HG03135 (cell line): Measurements from ENCODE around the gene HTR3D.
"Not testable (repeated sequence)": the region's sequence is repeated elsewhere in the genome, so short reads cannot be mapped to it uniquely, and the experiment has no call there.

ENCODE experiments used
- ATAC-seq: cut with Tn5 transposase; IDR thresholded peaks from one replicate; pipeline ENCODE4 v1.9.1; 2021; ENCODE audit warnings: mild to moderate bottlenecking, moderate library complexity; ENCODE audit not compliant: unreplicated experiment

The HTR3D gene

DNA sequence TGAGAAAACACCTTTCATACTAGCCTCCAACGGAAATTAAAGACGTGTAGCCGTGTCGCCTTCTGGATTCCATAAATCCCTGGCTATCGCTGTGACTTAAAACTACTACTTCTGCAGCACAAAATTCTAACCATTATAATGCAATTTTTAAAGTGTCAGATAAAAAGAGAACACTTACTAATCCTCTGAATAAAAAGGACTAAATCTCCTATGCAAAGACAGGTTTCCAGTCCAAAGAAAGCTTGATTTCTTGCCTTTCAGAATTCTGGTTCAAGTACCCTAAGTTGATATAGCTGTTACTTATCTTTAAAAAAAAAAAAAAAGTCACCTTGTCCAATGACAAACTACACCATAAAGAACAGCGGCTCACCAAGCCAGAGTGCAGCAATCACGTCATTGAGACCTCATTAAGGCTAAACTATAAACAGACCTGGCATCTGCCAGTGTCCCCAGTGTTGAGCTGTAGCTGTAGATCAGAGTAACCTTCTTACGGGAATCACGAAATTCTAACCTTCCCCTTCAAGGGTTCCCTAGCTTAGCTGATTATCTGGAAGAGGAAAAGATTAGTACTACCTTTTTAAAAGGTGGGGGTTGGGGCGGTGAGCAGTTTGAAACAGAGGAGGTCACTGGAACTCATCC lies 16.0 kb upstream of the HTR3D start:
- ATAC-seq = no peak

DNA sequence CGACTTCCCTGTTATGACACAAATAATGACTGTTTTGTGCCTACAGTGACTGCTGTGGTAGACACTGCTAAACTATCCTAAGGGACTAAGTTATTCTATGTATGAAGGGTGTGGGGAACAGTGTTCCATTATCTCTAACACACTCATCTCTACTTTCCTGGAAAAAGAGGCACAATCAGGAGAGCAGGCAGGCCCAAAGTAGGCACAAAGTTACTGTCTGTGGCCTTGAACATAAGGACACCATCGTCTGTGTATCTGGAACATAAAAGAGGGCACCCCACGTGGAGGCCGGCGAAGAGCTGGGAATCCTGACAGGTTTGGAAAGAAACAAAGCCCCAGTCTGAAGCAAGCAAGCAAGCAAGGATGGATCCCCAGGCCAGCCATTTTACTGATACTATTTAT lies 15.4 kb upstream of the HTR3D start:
- no peak for ATAC-seq

DNA sequence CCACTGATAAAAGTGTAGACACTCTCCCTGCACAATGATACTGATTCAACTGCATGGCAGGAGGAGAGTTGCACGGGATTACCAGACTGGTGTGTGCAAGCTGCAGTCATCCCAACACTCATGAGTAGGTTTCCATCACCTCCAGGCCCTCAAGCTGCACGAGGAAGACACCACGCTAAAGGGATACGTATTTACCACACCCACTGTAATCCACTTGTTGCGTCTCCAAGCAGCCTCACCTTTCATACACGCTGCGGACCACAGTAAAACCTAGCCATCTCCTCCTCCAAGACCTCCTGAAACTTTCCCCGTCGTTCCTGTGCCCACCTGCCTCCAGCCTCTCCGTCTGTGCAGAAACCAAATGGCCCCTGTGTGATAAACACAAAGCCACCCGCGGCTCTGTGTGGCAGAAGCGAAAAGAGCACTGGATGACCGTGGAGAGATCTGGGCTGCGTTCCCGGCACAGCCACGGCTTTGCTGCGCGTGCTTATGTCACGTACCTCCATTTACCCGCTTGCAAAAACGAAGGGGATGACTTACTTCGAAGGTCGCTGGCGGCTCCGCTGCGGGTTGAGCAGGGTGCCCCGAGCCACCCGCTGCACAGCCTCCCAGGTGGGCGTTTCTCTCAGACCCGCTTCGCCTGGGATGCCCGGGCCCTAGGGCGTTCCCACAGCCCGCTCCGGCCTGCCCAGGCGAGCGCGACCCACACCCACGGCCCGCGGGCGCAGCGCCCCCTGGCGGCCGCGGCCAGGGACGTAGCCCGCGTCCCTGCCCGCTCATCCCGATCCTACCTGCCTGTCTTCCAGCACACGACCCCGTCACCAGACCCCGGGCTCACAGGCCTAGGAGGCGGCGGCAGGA lies 14.5 kb upstream of the HTR3D start:
- peak; percentile 56 for ATAC-seq

DNA sequence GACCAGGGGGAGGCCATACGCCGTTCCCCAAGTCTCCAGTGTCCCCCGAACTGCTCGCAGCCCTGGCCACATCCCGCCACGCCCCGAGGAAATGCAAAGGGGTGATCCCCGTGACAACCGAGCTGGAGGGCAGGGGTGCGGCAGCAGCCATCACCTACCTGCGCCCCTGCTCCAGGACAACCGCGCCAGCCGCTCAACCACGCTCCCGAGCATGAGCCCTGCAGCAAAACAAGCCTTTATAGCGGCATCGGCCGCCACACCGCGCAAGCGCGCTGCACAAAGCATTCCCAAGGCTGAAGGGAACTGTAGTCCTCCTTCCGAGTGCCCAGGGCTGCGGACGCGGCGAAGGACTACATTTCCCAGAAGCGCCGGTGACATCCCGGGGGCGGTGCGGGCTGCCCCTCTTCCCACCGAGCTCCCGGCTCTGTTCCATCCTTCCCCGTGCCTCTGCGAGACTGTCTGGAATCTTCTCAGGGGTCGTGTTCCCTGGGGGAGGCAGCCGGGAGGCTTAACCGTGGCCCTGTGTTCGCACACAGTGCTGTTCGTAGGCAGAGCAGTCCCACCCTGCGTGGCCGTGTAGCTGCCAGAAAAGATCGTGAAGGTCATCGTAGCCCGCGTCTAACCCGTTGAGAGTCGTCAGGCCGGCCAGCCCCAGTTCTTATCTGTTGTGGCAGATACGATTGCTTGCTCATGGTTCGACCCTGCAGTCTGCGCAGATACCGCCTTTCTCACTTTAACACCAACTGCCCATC lies 13.7 kb upstream of the HTR3D start, which contains the start of gene ABCC5:
Gene ABCC5 (minus strand): TSS at position 213 of the 752 bp plus-strand sequence. CDS start 3,492 bp downstream, outside the sequence.
- ATAC-seq = peak; percentile 95

DNA sequence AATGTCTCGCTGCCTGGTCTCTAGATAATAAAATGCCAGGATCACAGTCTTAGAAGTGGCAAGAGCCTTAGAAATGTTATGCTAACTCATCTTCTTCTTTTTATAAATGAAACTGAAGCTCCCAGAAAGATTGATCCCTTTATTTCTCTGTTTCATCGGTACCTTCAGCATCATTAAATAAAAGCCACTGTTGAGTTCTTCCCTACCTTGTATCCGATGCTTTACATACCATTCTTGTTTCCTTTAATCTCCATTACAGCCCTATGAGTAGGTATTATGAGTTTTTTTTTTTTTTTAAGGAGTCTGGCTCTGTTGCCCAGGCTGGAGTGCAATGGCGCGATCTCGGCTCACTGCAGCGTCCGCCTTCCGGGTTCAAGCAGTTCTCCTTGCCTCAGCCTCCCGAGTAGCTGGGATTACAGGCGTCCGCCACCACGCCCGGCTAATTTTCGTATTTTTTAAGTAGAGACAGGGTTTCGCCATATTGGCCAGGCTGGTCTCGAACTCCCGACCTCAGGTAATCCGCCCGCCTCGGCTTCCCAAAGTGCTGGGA lies 13.0 kb upstream of the HTR3D start:
- ATAC-seq = no peak

DNA sequence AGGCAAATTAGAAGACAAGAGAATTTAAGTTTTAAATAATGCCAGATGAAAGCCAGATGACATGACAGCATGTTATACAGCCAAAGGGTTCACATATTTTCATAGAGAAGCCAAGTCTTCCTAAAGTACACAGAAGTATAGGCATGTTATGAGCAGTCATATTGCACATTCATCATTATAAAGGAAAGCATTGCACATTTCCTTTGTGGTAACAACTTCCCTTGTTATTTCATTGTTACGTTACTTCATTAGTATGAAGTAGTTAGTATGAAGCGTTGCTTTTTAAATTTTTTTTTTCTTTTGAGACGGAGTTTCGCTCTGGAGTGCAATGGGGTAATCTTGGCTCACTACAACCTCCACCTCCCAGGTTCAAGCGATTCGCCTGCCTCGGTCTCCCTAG lies 9.2 kb upstream of the HTR3D start:
- no peak for ATAC-seq

DNA sequence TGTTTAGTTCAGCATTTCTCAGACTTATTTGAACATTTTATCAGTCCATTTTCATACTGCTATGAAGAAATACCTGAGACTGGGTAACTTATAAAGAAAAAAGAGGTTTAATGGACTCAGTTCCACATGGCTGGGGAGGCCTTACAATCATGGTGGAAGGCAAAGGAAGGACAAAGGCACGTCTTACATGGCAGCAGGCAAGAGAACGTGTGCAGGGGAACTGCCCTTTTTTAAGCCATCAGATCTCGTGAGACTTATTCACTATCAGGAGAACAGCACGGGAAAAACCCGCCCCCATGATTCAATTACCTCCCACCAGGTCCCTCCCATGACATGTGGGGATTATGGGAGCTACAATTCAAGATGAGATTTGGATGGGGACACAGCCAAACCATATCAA lies 6.3 kb upstream of the HTR3D start:
- ATAC-seq = not testable (repeated sequence)

DNA sequence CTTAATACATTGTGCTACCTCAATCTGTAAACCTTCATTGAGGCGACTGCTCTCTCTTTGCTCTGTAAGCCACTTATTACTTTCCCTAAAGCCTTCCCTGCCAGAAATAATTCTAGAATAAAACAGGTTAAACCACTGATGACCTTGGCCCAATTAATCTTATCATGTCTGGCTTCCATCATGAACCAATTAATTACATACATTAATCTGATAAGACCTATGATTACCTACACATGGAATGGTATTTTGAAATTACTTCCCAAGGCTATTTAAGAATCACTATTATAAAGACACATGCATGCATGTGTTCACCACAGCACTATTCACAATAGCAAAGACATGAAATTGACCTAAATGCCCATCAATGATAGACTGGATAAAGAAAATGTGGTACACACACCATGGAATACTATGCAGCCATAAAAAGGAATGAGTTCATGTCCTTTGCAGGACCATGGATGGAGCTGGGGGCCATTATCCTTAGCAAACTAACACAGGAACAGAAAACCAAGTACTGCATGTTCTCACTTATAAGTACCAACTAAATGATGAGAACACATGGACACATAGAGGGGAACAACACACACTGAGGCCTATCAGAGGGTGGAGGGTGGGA lies 3.2 kb upstream of the HTR3D start:
- ATAC-seq = not testable (repeated sequence)

DNA sequence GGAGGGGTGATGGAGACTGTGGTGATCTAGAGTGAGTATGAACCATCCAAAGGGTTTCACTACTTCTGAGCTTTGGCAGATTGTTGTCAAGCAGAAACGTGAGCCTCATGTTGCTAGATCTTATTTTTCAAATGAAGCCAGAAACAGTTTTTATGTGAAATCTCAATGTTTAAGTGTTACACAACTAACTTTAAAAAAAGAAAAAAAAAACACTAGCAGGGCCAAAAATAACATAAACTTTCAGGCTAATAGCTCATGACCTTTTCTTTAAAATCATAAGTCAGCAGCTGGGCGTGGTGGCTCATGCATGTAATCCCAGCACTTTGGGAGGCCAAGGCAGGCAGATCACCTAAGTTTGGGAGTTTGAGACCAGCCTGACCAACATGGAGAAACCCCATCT lies 2.1 kb upstream of the HTR3D start:
- no peak for ATAC-seq

DNA sequence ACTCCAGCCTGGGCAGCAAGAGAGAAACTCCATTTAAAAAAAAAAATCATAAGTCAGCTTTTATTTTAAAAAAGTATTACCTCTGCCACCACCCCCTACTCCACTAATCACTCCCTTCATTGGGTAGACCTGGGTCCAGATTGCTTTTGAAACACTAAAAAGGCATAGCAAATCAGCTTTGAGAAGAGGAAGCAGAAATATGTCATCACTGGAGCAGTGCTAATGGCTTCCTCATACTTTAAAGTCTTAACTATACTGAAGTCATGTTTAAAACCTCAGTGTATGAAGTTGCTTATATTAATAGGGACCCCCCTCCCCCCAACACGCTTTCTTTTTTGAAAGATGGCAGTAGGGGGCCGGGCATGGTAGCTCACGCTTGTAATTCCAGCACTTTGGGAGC lies 1.0 kb upstream of the HTR3D start:
- ATAC-seq = no peak

DNA sequence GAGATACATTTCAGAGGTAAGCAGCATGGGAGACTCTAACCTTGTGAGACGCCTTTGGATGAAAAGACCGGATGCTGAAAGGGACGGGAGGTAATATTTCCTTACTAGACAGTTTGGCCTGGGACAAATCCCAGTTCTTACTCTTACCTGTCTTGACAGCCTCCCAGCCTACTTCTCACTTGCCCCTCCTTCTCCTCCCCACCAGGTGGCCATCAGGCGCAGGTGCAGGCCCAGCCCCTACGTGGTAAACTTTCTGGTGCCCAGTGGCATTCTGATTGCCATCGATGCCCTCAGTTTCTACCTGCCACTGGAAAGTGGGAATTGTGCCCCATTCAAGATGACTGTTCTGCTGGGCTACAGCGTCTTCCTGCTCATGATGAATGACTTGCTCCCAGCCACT lies 6.3 kb downstream of the HTR3D start:
- ATAC-seq = no peak

DNA sequence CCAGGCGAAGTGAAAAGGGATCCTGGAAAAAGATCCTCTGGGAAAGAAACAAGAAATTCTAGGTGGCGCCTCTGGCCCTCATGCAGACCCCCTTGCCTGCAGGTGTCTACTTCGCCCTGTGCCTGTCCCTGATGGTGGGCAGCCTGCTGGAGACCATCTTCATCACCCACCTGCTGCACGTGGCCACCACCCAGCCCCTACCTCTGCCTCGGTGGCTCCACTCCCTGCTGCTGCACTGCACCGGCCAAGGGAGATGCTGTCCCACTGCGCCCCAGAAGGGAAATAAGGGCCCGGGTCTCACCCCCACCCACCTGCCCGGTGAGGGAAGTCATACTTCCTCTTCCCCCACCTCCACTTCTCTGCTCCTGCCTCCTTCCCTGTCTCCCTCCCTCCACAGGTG lies 6.8 kb downstream of the HTR3D start:
- ATAC-seq = not testable (repeated sequence)

DNA sequence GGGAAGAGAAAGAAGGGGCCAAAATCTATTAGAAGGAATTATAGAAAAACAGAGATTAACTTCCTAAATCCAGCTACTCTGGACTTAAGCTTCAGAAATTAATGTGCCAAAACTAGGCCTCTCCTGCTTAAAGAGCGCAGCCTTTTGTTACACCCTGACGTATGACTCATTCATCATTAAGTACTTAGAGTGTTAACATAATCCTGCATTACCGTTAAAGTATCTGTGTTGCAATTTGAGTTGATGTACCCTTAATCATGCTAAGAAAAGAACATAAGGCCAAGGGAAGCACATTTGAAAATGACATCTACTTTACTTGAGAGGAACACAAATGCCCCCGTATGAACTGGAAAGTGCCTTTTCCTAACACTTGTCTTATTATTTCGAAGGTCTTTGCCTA lies 7.9 kb downstream of the HTR3D start:
- no peak for ATAC-seq

DNA sequence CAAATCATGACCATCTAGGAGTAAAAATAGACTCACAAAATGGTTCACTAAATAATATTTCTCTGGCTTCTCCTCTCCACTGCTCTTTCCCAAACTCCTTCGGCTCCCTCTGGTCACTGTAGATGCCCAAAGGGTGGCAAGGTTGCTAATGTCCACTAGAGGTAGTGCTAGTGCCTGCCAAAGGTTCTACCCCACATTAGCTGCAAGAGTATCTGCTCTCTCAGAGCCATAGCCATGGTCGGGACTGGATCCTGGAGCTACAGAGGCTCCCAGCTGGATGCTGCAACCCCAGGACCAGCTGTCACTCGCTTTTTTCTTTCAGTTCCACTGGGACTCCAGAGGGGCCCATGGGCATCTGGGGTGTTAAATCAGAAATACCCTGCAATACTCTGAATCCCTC lies 8.5 kb downstream of the HTR3D start:
- ATAC-seq = no peak

DNA sequence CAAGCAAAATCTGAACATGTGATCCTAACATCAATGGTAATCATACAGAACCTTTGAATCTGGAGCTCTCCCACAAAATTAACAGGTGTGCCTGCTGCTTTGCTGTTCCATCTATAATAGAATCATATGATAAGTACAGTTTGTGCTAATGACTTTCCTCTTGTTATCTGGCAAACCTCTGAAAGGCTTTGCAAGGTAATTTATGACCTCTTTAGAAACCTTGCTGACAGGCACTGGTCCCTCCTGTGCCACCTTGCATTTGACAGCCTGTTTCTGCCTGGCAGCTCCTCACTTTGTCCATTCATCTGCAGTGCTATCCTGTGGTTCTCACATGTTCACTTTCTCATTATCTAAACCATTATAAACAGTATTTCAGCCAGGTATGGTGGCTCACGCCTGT lies 11.1 kb downstream of the HTR3D start:
- no peak for ATAC-seq

DNA sequence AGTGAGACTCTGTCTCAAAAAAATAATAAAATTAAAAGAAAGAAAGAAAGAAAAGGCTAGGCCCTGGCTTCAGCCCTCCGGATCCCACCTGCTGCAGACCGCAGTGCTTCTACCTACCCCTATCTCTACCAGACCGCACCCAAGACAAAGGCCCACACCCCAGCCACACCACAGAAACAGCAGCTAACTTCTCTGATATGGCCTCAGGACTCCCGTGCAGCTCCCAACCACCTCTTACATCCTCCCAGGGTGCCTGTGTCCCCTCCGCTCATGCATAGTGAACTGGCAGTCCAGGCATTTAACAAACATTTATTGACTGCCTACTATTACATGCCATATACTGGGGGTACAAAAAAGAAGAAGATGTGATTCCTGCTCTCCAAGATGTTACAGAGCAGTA lies 14.5 kb downstream of the HTR3D start:
- ATAC-seq = no peak

DNA sequence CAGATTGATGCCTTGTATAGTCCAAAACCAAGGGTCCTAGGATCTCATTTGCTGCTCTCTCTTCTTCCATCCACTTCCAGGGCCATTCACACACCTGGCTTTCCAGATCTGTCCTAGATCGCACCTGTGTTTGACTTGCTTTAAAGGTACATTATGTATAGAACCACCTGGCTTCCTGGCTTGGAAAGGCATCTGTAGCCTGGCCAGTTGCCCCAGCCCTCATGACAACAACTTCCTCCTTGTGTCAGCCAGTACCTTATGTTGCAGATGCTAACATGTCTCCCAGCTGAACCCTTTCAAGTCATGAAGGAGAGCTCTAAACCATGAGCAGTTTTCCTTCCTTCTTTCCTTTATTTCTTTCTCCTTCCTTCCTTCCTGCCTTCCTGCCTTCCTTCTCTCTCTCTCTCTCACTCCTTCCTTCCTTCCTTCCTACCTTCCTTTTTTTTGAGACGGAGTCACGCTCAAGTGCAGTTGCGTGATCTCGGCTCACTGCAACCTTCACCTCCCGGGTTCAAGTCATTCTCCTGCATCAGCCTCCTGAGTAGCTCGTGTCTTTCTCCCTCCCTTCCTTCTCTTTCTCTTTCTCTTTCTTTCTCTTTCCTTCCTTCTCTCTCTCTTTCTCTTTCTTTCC lies 18.8 kb downstream of the HTR3D start:
- ATAC-seq = no peak

DNA sequence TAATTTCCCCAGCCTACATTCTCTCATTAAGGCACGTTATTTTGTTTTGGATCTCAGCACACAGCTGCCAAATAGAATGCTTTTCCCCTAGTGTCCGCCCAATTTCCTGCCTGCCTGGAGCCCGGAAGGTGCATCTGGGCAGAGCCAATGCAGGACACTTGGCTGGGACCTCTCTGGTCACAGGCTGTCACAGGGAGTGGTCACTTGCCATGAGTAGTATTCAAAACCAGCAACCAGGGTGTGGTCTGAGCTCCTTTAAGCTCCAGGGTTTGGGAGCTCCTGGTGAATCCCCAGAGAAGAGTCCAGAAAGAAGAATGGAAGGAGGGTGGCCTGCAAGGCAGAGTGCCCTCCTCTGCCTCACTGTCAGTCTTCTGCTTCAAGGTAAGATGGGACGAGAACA lies 21.2 kb downstream of the HTR3D start, which contains the start of gene HTR3C:
Gene HTR3C (plus strand): TSS at position 281 of the 400 bp plus-strand sequence. CDS start 34 bp downstream, at position 315.
- no peak for ATAC-seq

DNA sequence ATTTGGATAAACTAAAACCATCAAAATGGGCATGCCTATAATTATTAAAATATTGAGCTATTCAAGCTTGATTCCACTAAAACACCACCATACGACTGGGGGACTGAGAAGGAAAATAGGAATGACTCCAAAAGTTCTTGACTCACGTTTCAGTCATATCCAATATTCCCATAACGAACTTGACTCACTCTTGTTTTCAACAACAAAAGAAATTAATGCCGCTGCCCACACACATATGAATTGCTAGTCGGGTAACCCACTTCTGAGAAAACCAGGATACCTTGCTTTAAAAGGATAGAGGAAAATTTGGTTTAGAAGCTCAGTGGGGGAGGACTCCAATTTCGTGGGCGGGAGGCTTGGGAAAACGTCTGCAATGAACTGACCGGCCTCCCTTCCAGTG lies 26.5 kb downstream of the HTR3D start:
- no peak for ATAC-seq

DNA sequence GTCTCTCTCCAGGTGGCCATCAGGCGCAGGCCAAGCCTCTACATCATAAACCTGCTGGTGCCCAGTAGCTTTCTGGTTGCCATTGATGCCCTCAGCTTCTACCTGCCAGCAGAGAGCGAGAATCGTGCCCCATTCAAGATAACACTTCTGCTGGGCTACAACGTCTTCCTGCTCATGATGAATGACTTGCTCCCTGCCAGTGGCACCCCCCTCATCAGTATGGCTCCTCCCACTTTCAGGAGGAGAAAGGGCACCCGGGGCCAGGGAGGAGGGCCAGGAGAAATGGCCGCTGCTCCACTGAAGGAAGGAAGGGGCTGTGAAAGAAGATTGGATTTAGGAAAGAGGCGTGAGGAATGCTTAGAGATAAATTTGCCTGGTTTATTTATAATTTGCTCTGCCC lies 27.9 kb downstream of the HTR3D start:
- ATAC-seq = no peak
